Prostate gland (tissue), 2 donors: ENCODE data around the gene CDH5.

Experiments
- CTCF ChIP-seq, 4 experiments: fragments of 200-600 bp in 2 of 4; fragments of 450-650 bp in 2 of 4; sonication (generic) in 2 of 4; IDR thresholded peaks; 1 replicate in 3 of 4; 2 replicates in 1 of 4; pipeline ENCODE4 v1.5.1; 2016 to 2019; ENCODE audit warnings: antibody characterized with exemption in 4 of 4, mild to moderate bottlenecking in 2 of 4, moderate library complexity in 2 of 4
- POLR2AphosphoS5 ChIP-seq: sonication (generic); formaldehyde crosslinking; IDR thresholded peaks from one replicate; pipeline ENCODE4 v1.6.1; 2017; ENCODE audit warnings: antibody characterized with exemption

- TF ChIP-seq POLR2AphosphoS5 (no peak), CTCF (IDR thresholded peaks at IDR 0.05) (no peak)
Observed at GRCh38 chr16:66397736-66398433, 31.4 kb downstream of the CDH5 start.
